LNCaP clone FGC (cell line): Measurements from ENCODE around the gene GLP1R.

Source experiments
- DNase-seq: peaks from one replicate; pipeline ENCODE4 v3.0.0-alpha.2; 2011; ENCODE audit warnings: low read depth
- H3K4me3 ChIP-seq: 2 replicates; pipeline ENCODE4 v1.5.1; 2011; ENCODE audit warnings: mild to moderate bottlenecking, low read depth, low read length, control low read depth
- CTCF ChIP-seq: IDR thresholded peaks from 2 replicates; pipeline ENCODE4 v1.5.1; 2012; ENCODE audit warnings: mild to moderate bottlenecking; ENCODE audit not compliant: control insufficient read depth, insufficient read depth; ENCODE audit errors: extremely low read depth

The GLP1R gene

GRCh38 chr6:39073471-39074355, 25.1 kb downstream of the GLP1R start:
- no peak overlapping the region for H3K4me3 ChIP-seq
- no peak for DNase-seq
- TF ChIP-seq CTCF = no peak

GRCh38 chr6:39074486-39074885, 25.9 kb downstream of the GLP1R start:
- TF ChIP-seq CTCF = no peak
- DNase-seq = no peak
- no peak overlapping the region for H3K4me3 ChIP-seq

- TF ChIP-seq CTCF = no peak
- H3K4me3 ChIP-seq = no peak overlapping the region
- DNase-seq = no peak
Observed at GRCh38 chr6:39075010-39075686, 26.6 kb downstream of the GLP1R start.

GRCh38 chr6:39075807-39076622, 27.4 kb downstream of the GLP1R start:
- DNase-seq = no peak
- H3K4me3 ChIP-seq = no peak overlapping the region
- no peak for TF ChIP-seq CTCF

GRCh38 chr6:39076623-39077535, 28.3 kb downstream of the GLP1R start:
- no peak for TF ChIP-seq CTCF
- no peak for DNase-seq
- no peak overlapping the region for H3K4me3 ChIP-seq

- no peak overlapping the region for H3K4me3 ChIP-seq
- no peak for TF ChIP-seq CTCF
Observed at GRCh38 chr6:39077882-39078594, 29.5 kb downstream of the GLP1R start.

More at GRCh38 chr6:39077882-39078594, 29.5 kb downstream of the GLP1R start:
- no peak for DNase-seq
